Kidney epithelial cell (primary cell): Measurements from ENCODE around the gene MATR3. TPM values are rescaled to one million over a fixed set of nuclear protein-coding genes. Genes with fewer than 3 reads are reported as not detected.

Experiments
- DNase-seq: peaks from one replicate; pipeline ENCODE4 v3.0.0-alpha.2; 2010; ENCODE audit warnings: low read depth
- H3K27me3 ChIP-seq: 2 replicates; pipeline ENCODE4 v1.6.0; 2011; ENCODE audit warnings: low read length; ENCODE audit not compliant: control insufficient read depth, insufficient read depth
- H3K36me3 ChIP-seq: 2 replicates; pipeline ENCODE4 v1.5.1; 2011; ENCODE audit warnings: low read length; ENCODE audit not compliant: control insufficient read depth, insufficient read depth
- H3K4me3 ChIP-seq: 2 replicates; pipeline ENCODE4 v1.5.1; 2011; ENCODE audit warnings: low read depth, mild to moderate bottlenecking, control low read depth, low read length
- total RNA-seq: library from RNA; depleted of rRNA; stranded (reverse); fragments of >200 nt; gene quantifications from 2 replicates; pipeline ENCODE4 v1.2.3, GENCODE V29; 2015
- TF ChIP-seq, protein P1 (sequence below): IDR thresholded peaks from 2 replicates; pipeline ENCODE4 v1.5.1; 2011; ENCODE audit warnings: mild to moderate bottlenecking, moderate library complexity, low read length, control low read depth, inconsistent platforms; ENCODE audit not compliant: insufficient read depth, poor library complexity, severe bottlenecking

The MATR3 gene
- total RNA-seq, 1 donor from 2014 or later, result 266 TPM

- H3K4me3 ChIP-seq, result no peak overlapping the region
- TF ChIP-seq, protein P1, sequence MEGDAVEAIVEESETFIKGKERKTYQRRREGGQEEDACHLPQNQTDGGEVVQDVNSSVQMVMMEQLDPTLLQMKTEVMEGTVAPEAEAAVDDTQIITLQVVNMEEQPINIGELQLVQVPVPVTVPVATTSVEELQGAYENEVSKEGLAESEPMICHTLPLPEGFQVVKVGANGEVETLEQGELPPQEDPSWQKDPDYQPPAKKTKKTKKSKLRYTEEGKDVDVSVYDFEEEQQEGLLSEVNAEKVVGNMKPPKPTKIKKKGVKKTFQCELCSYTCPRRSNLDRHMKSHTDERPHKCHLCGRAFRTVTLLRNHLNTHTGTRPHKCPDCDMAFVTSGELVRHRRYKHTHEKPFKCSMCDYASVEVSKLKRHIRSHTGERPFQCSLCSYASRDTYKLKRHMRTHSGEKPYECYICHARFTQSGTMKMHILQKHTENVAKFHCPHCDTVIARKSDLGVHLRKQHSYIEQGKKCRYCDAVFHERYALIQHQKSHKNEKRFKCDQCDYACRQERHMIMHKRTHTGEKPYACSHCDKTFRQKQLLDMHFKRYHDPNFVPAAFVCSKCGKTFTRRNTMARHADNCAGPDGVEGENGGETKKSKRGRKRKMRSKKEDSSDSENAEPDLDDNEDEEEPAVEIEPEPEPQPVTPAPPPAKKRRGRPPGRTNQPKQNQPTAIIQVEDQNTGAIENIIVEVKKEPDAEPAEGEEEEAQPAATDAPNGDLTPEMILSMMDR, result no peak
- H3K36me3 ChIP-seq, result no peaks in the 10 kb centered on the region
- H3K27me3 ChIP-seq, result no peaks in the 10 kb centered on the region
- DNase-seq, result no peak
Observed at GRCh38 chr5:139287890-139288635, 5.5 kb upstream of the MATR3 start.

- no peaks in the 10 kb centered on the region for H3K27me3 ChIP-seq
- H3K4me3 ChIP-seq, result no peak overlapping the region
- no peak for DNase-seq
- TF ChIP-seq, protein P1, result no peak
- no peaks in the 10 kb centered on the region for H3K36me3 ChIP-seq
Observed at GRCh38 chr5:139291051-139291450, 2.5 kb upstream of the MATR3 start.

GRCh38 chr5:139293202-139293506 lies 386 bp upstream of the MATR3 start:
- DNase-seq, result no peak
- TF ChIP-seq, protein P1, result no peak
- H3K27me3 ChIP-seq, result no peaks in the 10 kb centered on the region
- peak overlapping the region; percentile 32 for H3K4me3 ChIP-seq
- no peaks in the 10 kb centered on the region for H3K36me3 ChIP-seq

DNA sequence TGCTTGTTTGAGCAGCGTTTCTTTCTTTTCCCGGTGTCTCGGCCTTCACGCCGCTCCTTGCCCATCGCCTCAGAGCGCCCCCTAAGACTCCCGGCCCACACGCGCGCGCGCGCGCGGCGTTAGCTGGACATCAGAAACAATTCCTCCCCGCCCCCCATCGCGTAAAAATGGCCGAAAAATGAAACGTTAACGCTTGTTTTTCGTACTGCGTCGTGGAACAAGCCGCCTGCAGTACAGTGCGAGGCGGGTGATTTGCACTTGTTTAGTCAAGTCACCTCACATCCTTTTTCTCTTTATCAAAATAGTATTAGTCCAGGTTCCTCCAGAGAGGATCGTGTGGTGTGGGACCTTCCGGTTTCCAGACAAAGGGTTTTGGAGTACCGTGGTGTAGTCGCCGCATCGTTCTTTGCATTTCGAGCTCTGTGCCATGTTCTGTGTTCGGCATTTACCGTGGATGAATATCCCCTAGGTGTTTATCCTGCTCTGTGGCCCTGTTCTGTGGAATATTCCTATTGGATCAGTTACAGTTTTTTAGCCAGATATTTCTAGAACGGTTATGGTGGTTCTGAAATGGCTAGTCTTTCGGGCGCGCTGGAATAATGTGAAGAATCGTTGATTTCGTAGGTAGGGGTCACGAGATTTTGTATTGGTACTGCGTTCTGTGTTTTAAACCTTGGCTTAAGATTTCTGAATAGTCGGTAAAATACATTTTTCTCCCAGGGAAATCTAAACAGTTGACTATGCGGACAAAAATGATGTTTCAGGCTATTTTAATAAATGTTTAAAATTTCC lies 1.0 kb downstream of the MATR3 start:
- no peaks in the 10 kb centered on the region for H3K36me3 ChIP-seq
- H3K4me3 ChIP-seq, result peak overlapping the region; percentile 85
- no peaks in the 10 kb centered on the region for H3K27me3 ChIP-seq
- TF ChIP-seq, protein P1, result peak; percentile 46
- DNase-seq, result no peak

DNA sequence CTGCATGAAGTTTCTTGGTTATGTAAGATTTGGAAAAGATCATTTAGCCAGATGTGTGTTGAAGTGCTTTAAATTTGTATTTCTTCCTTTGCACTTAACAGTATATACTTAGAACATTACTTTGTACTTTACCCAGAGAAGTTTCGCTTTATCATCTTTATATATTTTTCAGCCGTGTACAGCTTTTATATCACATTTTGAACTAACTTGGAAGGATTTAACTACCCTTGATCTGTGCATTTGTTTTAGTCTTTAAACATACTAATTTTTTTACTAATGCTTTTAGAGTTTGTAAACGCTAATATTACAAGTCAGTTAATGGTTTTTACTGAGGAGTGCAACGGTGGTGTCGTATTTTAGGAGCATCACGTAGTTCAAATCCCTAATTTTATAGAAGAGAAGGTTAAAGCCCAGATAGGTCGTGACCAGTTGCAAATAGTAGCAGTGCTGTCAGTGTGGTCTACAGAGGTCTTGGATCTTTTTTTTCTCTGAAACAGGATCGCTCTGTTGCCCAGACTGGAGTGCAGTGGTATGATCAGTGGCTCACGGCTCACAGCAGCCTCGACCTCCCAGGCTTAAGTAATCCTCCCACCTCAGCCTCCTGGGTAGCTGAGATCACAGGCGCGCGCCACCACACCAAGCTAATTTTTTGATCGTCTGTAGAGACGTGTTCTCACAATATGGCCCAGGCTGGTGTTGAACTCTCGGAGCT lies 2.0 kb downstream of the MATR3 start:
- H3K36me3 ChIP-seq, result no peaks in the 10 kb centered on the region
- no peaks in the 10 kb centered on the region for H3K27me3 ChIP-seq
- DNase-seq, result no peak
- TF ChIP-seq, protein P1, result no peak
- H3K4me3 ChIP-seq, result peak overlapping the region; percentile 85
